Fibroblast of lung (primary cell): Measurements from ENCODE around the gene STAP2. TPM values are rescaled to one million over a fixed set of nuclear protein-coding genes. Genes with fewer than 3 reads are reported as not detected.

Source experiments
- DNase-seq, 2 donors: peaks; one replicate each; pipeline versions ENCODE4 v3.0.0 to v3.0.0-alpha.2; 2010; ENCODE audit warnings: low read depth in 2 of 2
- H2AFZ ChIP-seq: 2 replicates; pipeline ENCODE4 v1.5.1; 2012; ENCODE audit warnings: low read length, control low read depth, inconsistent platforms
- H3K27ac ChIP-seq: 2 replicates; pipeline ENCODE4 v1.5.1; 2011; ENCODE audit warnings: low read length, control low read depth; ENCODE audit not compliant: insufficient read depth
- H3K27me3 ChIP-seq: 2 replicates; pipeline ENCODE4 v1.5.1; 2011; ENCODE audit warnings: mild to moderate bottlenecking, low read length; ENCODE audit not compliant: control insufficient read depth, insufficient read depth
- H3K36me3 ChIP-seq: 2 replicates; pipeline ENCODE4 v1.5.1; 2011; ENCODE audit warnings: low read length; ENCODE audit not compliant: control insufficient read depth, insufficient read depth
- H3K4me1 ChIP-seq: 2 replicates; pipeline ENCODE4 v1.5.1; 2011; ENCODE audit warnings: low read length; ENCODE audit not compliant: control insufficient read depth, insufficient read depth; ENCODE audit errors: extremely low read depth
- H3K4me2 ChIP-seq: 2 replicates; pipeline ENCODE4 v1.5.1; 2011; ENCODE audit warnings: low read length, control low read depth; ENCODE audit not compliant: insufficient read depth; ENCODE audit errors: extremely low read depth
- H3K4me3 ChIP-seq, 4 experiments: fragments of 200-600 bp in 1 of 4; sonication (generic) in 1 of 4; replicated peaks in 1 of 4; 2 replicates each; pipeline ENCODE4 v1.5.1; 2011 to 2016; ENCODE audit warnings: low read length in 4 of 4, low read depth in 3 of 4, mild to moderate bottlenecking in 3 of 4, control low read depth in 2 of 4, inconsistent platforms in 1 of 4, mixed read lengths in 1 of 4; ENCODE audit not compliant: insufficient read depth in 1 of 4; ENCODE audit errors: control extremely low read depth in 1 of 4
- H3K79me2 ChIP-seq: 2 replicates; pipeline ENCODE4 v1.5.1; 2012; ENCODE audit warnings: mild to moderate bottlenecking, low read length, inconsistent platforms; ENCODE audit not compliant: control insufficient read depth, insufficient read depth
- H3K9ac ChIP-seq: 2 replicates; pipeline ENCODE4 v1.5.1; 2011; ENCODE audit warnings: mild to moderate bottlenecking, low read length, control low read depth; ENCODE audit not compliant: insufficient read depth
- H3K9me3 ChIP-seq: 2 replicates; pipeline ENCODE4 v1.5.1; 2012; ENCODE audit warnings: low read depth, low read length; ENCODE audit not compliant: control insufficient read depth, insufficient read depth
- H4K20me1 ChIP-seq: 2 replicates; pipeline ENCODE4 v1.5.1; 2011; ENCODE audit warnings: low read length; ENCODE audit not compliant: control insufficient read depth, insufficient read depth; ENCODE audit errors: extremely low read depth
- CTCF ChIP-seq, 2 donors: IDR thresholded peaks in 1 of 2; conservative IDR thresholded peaks in 1 of 2; 1 replicate in 1 of 2; 2 replicates in 1 of 2; pipeline ENCODE4 v1.5.1; 2011 to 2012; ENCODE audit warnings: low read length in 2 of 2, control low read depth in 1 of 2, inconsistent platforms in 1 of 2, low read depth in 1 of 2, mild to moderate bottlenecking in 1 of 2
- EZH2 ChIP-seq: IDR thresholded peaks from 2 replicates; pipeline ENCODE4 v1.5.1; 2012; ENCODE audit warnings: low read length, control low read depth, mild to moderate bottlenecking; ENCODE audit errors: missing control alignments
- polyA plus RNA-seq, 2 donors: library from polyadenylated mRNA; depleted of rRNA in 1 of 2; stranded (reverse) in 1 of 2; unstranded in 1 of 2; fragments of >200 nt; gene quantifications; 2 replicates each; pipeline ENCODE4 v1.2.1, GENCODE V29; 2011 to 2012; ENCODE audit warnings: missing spikeins in 1 of 2
- total RNA-seq: library from RNA; depleted of rRNA; stranded (reverse); fragments of >200 nt; gene quantifications from 2 replicates; pipeline ENCODE4 v1.2.1, GENCODE V29; 2014

Gene STAP2
- total and polyA plus RNA-seq, 2 donors (not counting 1 experiment from before 2014, with no cell fraction given), result 1.7 to 4.8 TPM

GRCh38 chr19:4354282-4354681, 15.7 kb upstream of the STAP2 start:
- Histone ChIP-seq H3K27me3 (no peaks in the 10 kb centered on the region), H2AFZ (no peak overlapping the region), H3K27ac (no peak overlapping the region), H3K9ac (no peak overlapping the region), H3K4me2 (no peak overlapping the region), H4K20me1 (no peaks in the 10 kb centered on the region), H3K4me1 (no peaks in the 10 kb centered on the region), H3K36me3 (peaks cover 7% of the 10 kb centered on the region), H3K4me3 (no peak overlapping the region), H3K79me2 (no peaks in the 10 kb centered on the region), H3K9me3 (no peaks in the 10 kb centered on the region)
- no peak for DNase-seq
- TF ChIP-seq CTCF (conservative IDR thresholded peaks at IDR 0.05 in 1 of 2, IDR thresholded peaks at IDR 0.05 in 1 of 2; ENCODE audit: low read depth in 1 of 2, low read length in 2 of 2), result no peak
- no peak for TF ChIP-seq EZH2

- Histone ChIP-seq H2AFZ (no peak overlapping the region), H3K36me3 (peaks cover under 1% of the 10 kb centered on the region), H3K4me2 (no peak overlapping the region), H3K4me3 (no peak overlapping the region), H3K9me3 (no peaks in the 10 kb centered on the region), H3K4me1 (no peaks in the 10 kb centered on the region), H3K79me2 (no peaks in the 10 kb centered on the region), H3K9ac (no peak overlapping the region), H4K20me1 (no peaks in the 10 kb centered on the region), H3K27ac (no peak overlapping the region), H3K27me3 (no peaks in the 10 kb centered on the region)
- peak; percentile 50 to 77 for DNase-seq
- TF ChIP-seq EZH2 (no peak), CTCF (conservative IDR thresholded peaks at IDR 0.05 in 1 of 2, IDR thresholded peaks at IDR 0.05 in 1 of 2; ENCODE audit: low read depth in 1 of 2, low read length in 2 of 2) (peak; percentile 73 to 76)
These were observed 14.1 kb upstream of the STAP2 start for GRCh38 chr19:4352701-4353121.

GRCh38 chr19:4350726-4351125, 12.1 kb upstream of the STAP2 start:
- Histone ChIP-seq H3K4me1 (no peaks in the 10 kb centered on the region), H4K20me1 (no peaks in the 10 kb centered on the region), H3K4me3 (no peak overlapping the region), H3K9me3 (no peaks in the 10 kb centered on the region), H2AFZ (no peak overlapping the region), H3K27ac (no peak overlapping the region), H3K4me2 (no peak overlapping the region), H3K27me3 (no peaks in the 10 kb centered on the region), H3K79me2 (no peaks in the 10 kb centered on the region), H3K36me3 (no peaks in the 10 kb centered on the region), H3K9ac (no peak overlapping the region)
- DNase-seq, result no peak
- no peak for TF ChIP-seq EZH2
- no peak for TF ChIP-seq CTCF (conservative IDR thresholded peaks at IDR 0.05 in 1 of 2, IDR thresholded peaks at IDR 0.05 in 1 of 2; ENCODE audit: low read depth in 1 of 2, low read length in 2 of 2)
